Right ventricle myocardium superior (tissue), 1 donor: Measurements from ENCODE around the gene STK24. TPM values are rescaled to one million over a fixed set of nuclear protein-coding genes. Genes with fewer than 3 reads are reported as not detected.

Experiments
- ATAC-seq: fragments of 200-7000 bp; cut with Tn5 transposase; one replicate; pipeline ENCODE4 v1.9.1; 2020; ENCODE audit warnings: mild to moderate bottlenecking; ENCODE audit not compliant: poor library complexity
- DNase-seq: peaks from one replicate; pipeline ENCODE4 v3.0.0-alpha.2; 2020
- intact Hi-C: fragments of 100-400 bp; cut with DNase I; formaldehyde crosslinking; loops from one replicate; pipeline ENCODE4 v1.11.2; 2022
- total RNA-seq: library from RNA; stranded (reverse); fragmentation: NEBNext Ultra II Directional; extraction: Animal tissue kit (Norgen Biotek cat#: 25700); gene quantifications from one replicate; pipeline ENCODE4 v1.2.1, GENCODE V29; 2021
- donor health status: DM: no; HTN: yes; CAD: no; lungs with severe emphysema.

STK24 gene
- total RNA-seq, 1 donor from 2014 or later: 56.1 TPM

GRCh38 chr13:98522371-98522770, 54.5 kb downstream of the STK24 start:
- intact Hi-C loops: no loop called here
- DNase-seq (no peak), ATAC-seq (no peak)

- ATAC-seq: no peak
These were observed 55.3 kb downstream of the STK24 start for GRCh38 chr13:98521461-98522247.

GRCh38 chr13:98520674-98521449, 56.0 kb downstream of the STK24 start:
- intact Hi-C loops: no loop called here
- DNase-seq: no peak
- ATAC-seq: no peak

More at GRCh38 chr13:98521461-98522247, 55.3 kb downstream of the STK24 start:
- intact Hi-C loops: no loop called here
- no peak for DNase-seq

GRCh38 chr13:98519976-98520375, 56.9 kb downstream of the STK24 start:
- no peak for ATAC-seq
- intact Hi-C loops: no loop called here
- no peak for DNase-seq

- no peak for ATAC-seq
- intact Hi-C loops: no loop called here
- DNase-seq: no peak
These were observed 59.2 kb downstream of the STK24 start for GRCh38 chr13:98517576-98518310.

GRCh38 chr13:98515818-98516465, 61.0 kb downstream of the STK24 start:
- intact Hi-C loops: no loop called here
- ATAC-seq (no peak), DNase-seq (no peak)

- DNase-seq (no peak), ATAC-seq (no peak)
- intact Hi-C loops: no loop called here
These were observed 62.6 kb downstream of the STK24 start for GRCh38 chr13:98514288-98514687.

GRCh38 chr13:98513837-98514236, 63.1 kb downstream of the STK24 start:
- ATAC-seq: no peak
- no peak for DNase-seq
- intact Hi-C loops: no loop called here

GRCh38 chr13:98512774-98513665, 63.9 kb downstream of the STK24 start:
- DNase-seq: no peak
- peak; percentile 10 for ATAC-seq
- intact Hi-C loops: no loop called here

- no peak for DNase-seq
- no peak for ATAC-seq
- intact Hi-C loops: no loop called here
These were observed 65.5 kb downstream of the STK24 start for GRCh38 chr13:98511435-98511834.

GRCh38 chr13:98510156-98510509, 66.8 kb downstream of the STK24 start:
- intact Hi-C loops: no loop called here
- DNase-seq: no peak
- no peak for ATAC-seq

- DNase-seq: peak; percentile 82
- intact Hi-C loops: no loop called here
- ATAC-seq: peak; percentile 70
These were observed 67.4 kb downstream of the STK24 start for GRCh38 chr13:98509271-98510155.

- ATAC-seq (no peak), DNase-seq (no peak)
- intact Hi-C loops: no loop called here
These were observed 68.2 kb downstream of the STK24 start for GRCh38 chr13:98508685-98509084.

- no peak for DNase-seq
- ATAC-seq: no peak
- intact Hi-C loops: no loop called here
These were observed 68.6 kb downstream of the STK24 start for GRCh38 chr13:98508280-98508679.

GRCh38 chr13:98507282-98507797, 69.6 kb downstream of the STK24 start:
- DNase-seq (peak; percentile 82), ATAC-seq (peak; percentile 68)
- intact Hi-C loops: no loop called here

GRCh38 chr13:98506728-98507230, 70.1 kb downstream of the STK24 start:
- intact Hi-C loops: no loop called here
- ATAC-seq (no peak), DNase-seq (no peak)

GRCh38 chr13:98506322-98506721, 70.6 kb downstream of the STK24 start:
- DNase-seq: no peak
- ATAC-seq: no peak
- intact Hi-C loops: no loop called here
